Stimulated activated memory B cell treated with anti-CD40 and anti-IgM and Interleukin-4, amounts not matched to agents 10 μg/mL and 1 μg/mL and 100 μg/mL, for 72 hours (primary cell): Measurements from ENCODE around the gene FGFBP2.

Experiments used
- ATAC-seq: fragments of 150-1000 bp; cut with Tn5 transposase; 2 replicates; pipeline ENCODE4 v1.10.0; 2021
- H3K27ac Mint-ChIP-seq: one replicate; pipeline ENCODE4 v1.8.0; 2022; ENCODE audit warnings: mild to moderate bottlenecking, mixed read lengths
- H3K27me3 Mint-ChIP-seq: one replicate; pipeline ENCODE4 v1.8.0; 2022; ENCODE audit warnings: mixed read lengths
- H3K36me3 Mint-ChIP-seq: one replicate; pipeline ENCODE4 v1.8.0; 2022; ENCODE audit warnings: mixed read lengths
- H3K4me1 Mint-ChIP-seq: one replicate; pipeline ENCODE4 v1.8.0; 2022; ENCODE audit warnings: mixed read lengths
- H3K4me3 Mint-ChIP-seq: one replicate; pipeline ENCODE4 v1.8.0; 2022; ENCODE audit warnings: mild to moderate bottlenecking, moderate library complexity, mixed read lengths
- H3K9me3 Mint-ChIP-seq: one replicate; pipeline ENCODE4 v1.8.0; 2022; ENCODE audit warnings: mixed read lengths

Gene FGFBP2

DNA sequence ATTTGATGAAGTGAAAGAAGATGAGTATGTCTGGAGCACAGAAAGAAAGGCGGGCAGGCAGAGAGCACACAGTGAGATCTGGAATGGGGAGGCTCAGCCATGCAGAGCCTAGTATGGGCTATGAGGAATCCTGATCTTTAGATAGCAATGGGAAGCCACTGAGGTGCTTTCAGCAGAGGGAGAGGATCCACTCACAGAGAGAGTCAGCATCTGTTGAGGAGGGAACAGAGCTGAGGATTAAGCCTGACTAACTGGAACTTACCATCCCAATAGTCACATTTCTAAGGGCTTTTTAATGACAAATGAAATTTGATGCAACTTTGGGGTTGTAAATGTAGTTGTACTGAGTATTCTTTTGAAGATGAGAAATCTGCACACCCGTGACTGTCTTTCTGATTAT, 20.6 kb upstream of the FGFBP2 start:
- ATAC-seq, result no peak
- Mint-ChIP-seq H3K27me3 (peaks cover 15% of the 10 kb centered on the region), H3K36me3 (no peaks in the 10 kb centered on the region), H3K4me1 (no peaks in the 10 kb centered on the region), H3K9me3 (no peaks in the 10 kb centered on the region), H3K4me3 (no peak overlapping the region), H3K27ac (no peak overlapping the region)

DNA sequence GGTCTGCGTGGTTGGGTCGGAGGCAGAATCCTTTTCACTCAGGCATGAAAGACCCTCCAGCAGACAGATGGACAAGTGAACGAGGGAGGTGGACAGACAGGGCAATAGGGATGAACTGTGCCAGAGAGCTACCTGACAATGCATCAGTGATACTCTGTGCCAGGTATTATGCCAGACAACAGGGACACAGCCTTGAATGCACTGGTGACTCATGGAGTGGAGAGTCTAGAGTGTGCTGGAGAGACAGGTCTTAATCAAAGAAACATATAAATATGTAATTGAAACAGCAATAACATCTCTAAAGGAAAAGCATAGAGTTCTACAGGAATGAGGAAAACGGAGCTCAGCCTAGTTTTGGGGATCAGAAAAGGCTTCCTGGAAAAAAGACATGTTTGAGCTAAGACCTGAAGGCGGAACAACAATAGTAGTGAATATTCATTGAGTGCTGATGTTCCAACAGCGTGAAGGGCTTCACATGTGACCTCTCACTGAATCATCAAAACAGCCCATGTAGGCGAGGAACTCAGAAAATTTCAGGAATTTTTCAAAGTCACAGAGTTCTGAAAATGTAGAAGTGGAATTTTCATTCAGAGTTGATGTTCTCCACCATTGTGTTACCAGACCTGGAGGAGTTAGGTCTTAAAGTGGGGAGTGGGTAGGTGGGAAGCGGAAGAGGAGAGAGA, 20.0 kb upstream of the FGFBP2 start:
- H3K4me1 Mint-ChIP-seq, result no peaks in the 10 kb centered on the region
- H3K27ac Mint-ChIP-seq, result no peak overlapping the region
- no peaks in the 10 kb centered on the region for H3K36me3 Mint-ChIP-seq
- no peak for ATAC-seq
- H3K27me3 Mint-ChIP-seq, result peaks cover 20% of the 10 kb centered on the region
- no peak overlapping the region for H3K4me3 Mint-ChIP-seq
- no peaks in the 10 kb centered on the region for H3K9me3 Mint-ChIP-seq

DNA sequence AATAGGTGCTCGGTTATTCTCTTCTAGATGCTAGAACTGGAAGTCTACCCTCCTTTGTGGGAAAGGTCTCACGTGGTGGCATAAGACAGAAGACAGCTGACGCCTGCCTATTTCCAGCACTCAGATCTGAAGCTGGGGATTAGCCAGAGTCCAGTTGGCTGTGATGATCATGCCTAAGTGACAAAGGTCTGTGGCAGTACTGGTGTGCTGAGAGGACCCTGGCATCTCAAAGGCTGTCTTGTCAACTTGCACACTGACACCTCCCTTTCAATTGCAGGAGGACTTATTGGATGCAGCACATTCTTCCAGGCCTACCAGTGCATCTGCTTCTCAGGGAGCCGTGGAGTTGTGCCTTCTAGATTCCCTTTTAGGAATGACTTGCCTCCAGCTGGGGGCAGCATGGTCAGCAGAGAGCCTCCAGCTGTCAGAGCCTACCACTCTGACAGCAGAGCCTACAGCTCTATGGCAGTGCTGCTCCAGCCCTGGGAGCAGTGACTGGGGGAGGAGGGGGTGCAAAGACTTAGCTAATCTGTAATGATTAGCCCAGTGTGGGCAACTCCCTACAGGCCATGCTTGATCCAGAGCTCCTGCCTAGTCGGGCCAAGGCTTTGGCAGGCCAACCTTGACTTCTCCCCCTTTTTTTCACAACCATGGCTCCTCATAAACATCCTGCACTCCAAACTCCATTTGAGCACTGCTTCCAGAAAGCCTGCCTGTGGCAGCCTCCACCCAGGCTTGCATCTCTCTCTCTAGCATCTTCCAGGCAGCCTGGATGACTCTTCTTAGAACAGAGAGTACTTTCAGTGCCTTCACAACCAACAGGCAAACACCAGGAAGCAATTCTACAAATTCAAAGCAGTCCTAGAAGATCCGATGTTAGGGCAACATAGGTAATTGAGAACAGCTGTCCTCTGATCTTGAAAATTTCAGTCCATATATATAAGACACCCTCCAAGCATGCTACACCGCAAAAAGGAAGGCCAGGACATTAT, 13.8 kb upstream of the FGFBP2 start:
- no peaks in the 10 kb centered on the region for H3K4me1 Mint-ChIP-seq
- H3K9me3 Mint-ChIP-seq, result no peaks in the 10 kb centered on the region
- no peak overlapping the region for H3K27ac Mint-ChIP-seq
- ATAC-seq, result no peak
- H3K27me3 Mint-ChIP-seq, result peaks cover 28% of the 10 kb centered on the region
- no peaks in the 10 kb centered on the region for H3K36me3 Mint-ChIP-seq
- H3K4me3 Mint-ChIP-seq, result no peak overlapping the region

DNA sequence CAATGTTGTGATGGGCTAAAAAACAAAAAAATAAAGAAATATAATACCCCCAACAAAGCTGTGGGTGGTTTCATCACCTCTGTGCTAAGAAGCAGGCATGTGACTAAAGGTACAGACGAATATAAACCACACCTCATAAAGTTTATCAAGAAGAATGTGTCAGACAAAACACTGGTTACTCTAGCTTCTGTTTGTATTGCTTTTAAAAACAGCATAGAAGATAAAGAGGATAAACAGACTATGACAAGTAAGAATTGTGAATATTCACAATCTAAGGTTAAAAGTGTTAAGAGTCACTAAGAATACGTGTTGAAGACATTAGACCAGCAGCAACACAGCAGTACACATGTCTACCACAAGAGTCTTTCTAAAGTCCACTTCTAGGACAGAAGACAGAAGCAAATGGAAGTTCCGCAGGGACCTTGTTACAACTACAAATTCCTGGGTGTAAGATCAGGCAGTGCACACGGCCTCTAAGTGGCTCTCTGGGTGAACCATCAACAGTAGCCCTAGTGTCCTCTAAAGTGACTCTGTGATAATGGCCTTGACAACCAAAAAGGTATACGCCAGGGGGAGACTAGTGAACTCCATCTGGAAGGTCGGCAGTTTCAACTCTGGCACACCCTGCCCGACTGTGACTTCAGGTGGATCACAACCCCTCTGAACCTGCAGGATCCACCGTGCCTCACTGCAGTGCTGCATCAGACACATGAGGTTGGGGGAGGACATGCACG, 8.3 kb upstream of the FGFBP2 start:
- Mint-ChIP-seq H3K4me3 (no peak overlapping the region), H3K4me1 (no peaks in the 10 kb centered on the region), H3K27me3 (peaks cover 19% of the 10 kb centered on the region), H3K9me3 (peaks cover 3% of the 10 kb centered on the region), H3K36me3 (peaks cover 4% of the 10 kb centered on the region), H3K27ac (no peak overlapping the region)
- ATAC-seq, result peak; percentile 13

DNA sequence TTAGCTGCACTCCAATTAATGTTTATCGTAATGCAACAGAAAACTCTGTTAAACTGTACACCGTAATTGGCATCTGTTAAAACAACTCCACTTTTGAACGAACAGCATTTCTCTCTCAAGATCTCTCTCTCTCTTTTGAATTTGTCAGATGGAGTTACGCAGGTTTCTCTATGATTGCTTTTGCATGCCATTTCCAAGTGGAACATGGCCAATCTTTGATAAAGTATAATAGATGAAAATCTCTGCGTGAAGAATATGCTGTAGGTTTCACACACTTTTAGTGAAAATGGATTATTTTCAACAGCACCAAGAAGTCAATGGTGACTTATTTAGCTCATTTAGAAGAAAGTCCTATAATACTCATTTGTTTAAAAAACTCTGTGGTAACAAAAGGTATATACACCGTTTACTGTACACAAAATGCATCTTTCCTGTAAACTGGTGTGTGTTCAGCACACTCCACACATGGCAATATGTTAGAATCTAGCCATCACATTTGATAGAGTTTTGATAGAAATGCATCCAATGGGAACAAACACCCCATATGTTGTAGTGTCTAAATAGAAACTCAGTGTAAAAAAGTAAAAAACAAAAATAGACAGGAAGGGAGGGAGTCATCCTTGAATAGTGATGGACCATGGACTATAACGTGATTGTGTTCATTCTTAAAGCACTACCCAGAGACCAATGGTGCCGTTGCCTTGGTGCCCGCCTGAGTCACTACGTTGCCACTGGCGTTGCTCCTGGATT, 5.8 kb upstream of the FGFBP2 start:
- Mint-ChIP-seq H3K4me3 (no peak overlapping the region), H3K9me3 (peaks cover 7% of the 10 kb centered on the region), H3K27me3 (peaks cover 21% of the 10 kb centered on the region), H3K4me1 (no peaks in the 10 kb centered on the region), H3K36me3 (peaks cover 6% of the 10 kb centered on the region), H3K27ac (no peak overlapping the region)
- no peak for ATAC-seq

DNA sequence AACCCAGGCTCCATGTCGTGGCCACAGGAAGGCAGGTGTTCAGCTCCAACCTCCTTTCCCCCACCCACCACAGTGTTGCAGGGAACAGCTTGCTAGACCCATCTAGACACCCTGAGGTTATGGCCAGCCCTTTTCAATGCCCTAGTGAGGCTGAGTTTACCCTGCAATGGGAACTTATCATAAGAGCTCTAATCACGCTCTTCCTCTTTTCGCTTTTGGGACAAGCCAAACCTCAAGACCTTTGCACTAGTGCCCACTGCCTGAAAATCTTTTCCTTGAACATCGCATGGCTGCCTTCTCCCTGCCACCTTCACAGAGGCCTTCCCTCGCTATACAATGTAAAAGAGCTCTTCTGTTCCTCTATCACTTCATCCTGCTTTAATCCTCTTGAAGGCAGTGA, 2.4 kb upstream of the FGFBP2 start:
- no peak overlapping the region for H3K27ac Mint-ChIP-seq
- H3K4me3 Mint-ChIP-seq, result no peak overlapping the region

DNA sequence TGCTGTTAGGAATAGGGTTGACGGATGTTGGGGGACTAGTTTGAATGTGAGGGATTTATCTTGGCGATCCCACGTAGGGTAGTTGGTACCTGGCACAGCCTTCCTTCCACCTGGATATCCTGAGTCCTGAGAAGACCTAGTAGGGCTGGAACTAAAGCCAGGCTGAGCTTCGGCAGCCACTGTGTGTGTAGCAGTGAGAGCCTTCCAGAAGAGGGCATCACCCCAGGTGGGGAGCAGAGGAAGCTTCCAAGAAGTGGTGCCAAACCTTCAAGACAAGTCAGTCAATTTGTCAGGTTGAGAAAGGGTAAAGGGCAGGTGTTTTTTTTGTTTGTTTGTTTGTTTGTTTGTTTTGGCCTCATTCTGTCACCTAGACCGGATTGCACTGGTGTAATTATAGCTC, 1.2 kb upstream of the FGFBP2 start:
- H3K36me3 Mint-ChIP-seq, result peaks cover 6% of the 10 kb centered on the region
- peaks cover 31% of the 10 kb centered on the region for H3K27me3 Mint-ChIP-seq
- peaks cover 7% of the 10 kb centered on the region for H3K9me3 Mint-ChIP-seq
- ATAC-seq, result no peak
- H3K27ac Mint-ChIP-seq, result no peak overlapping the region
- H3K4me3 Mint-ChIP-seq, result no peak overlapping the region
- H3K4me1 Mint-ChIP-seq, result peaks cover 11% of the 10 kb centered on the region

More for the DNA sequence above, 2.4 kb upstream of the FGFBP2 start:
- peaks cover 7% of the 10 kb centered on the region for H3K9me3 Mint-ChIP-seq
- ATAC-seq, result no peak
- peaks cover 6% of the 10 kb centered on the region for H3K36me3 Mint-ChIP-seq
- H3K4me1 Mint-ChIP-seq, result peaks cover 11% of the 10 kb centered on the region
- peaks cover 26% of the 10 kb centered on the region for H3K27me3 Mint-ChIP-seq

DNA sequence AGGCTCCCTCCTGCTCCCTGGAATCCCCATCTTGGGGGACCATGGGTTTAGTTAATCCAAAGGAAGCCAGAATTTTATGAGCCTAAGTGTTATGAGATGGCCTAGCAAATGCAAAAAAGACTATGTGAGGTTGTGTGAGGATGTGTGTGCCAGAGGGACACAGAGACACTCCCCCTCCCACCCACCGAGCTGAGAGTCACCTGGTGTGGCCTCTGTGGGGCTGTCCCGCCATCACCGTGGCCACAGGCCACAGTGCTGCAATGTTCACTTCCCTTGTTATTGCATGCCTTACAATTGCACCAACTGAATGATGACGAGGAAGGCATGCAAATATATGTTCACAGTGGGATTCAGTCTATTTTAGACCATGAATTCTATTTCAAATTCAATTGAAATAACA, 601 bp upstream of the FGFBP2 start:
- peak; percentile 94 for ATAC-seq
- peak overlapping the region; percentile 29 for H3K4me3 Mint-ChIP-seq
- peaks cover 7% of the 10 kb centered on the region for H3K9me3 Mint-ChIP-seq
- H3K27me3 Mint-ChIP-seq, result peaks cover 31% of the 10 kb centered on the region
- H3K27ac Mint-ChIP-seq, result peak overlapping the region; percentile 33
- peaks cover 11% of the 10 kb centered on the region for H3K4me1 Mint-ChIP-seq
- peaks cover 6% of the 10 kb centered on the region for H3K36me3 Mint-ChIP-seq

DNA sequence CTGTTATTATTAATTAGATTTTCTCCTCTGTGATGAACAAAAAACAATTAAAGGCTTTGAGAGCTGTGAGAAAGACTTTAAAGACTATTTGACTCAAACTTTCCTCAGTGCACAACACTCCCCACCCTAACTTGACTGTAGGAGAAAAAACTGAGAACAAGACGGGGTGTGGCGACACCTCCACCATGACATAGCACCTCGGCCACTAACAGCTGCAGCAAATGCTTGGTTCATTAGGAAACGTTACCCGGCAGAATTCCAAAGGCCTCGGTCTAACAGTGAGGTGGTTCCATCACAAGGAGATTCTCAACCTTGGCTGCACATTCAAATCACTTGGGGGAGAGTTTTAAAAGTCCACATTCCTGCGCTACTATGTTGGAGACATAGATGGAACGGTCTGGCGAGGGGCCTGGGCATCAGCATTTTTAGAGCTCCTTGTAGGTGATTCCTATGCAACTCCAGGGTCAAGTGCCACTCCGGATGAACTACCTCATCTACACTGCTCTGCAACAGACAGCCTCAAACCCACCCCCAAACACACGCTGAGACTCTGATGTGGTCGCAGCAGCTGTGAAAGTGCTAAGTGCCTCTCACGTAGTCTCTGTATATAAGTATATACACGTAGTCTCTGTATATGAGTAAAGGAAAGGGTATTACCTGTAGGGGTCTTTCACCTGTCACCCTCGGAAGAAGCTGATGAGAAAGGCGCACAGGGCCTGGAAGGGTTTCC, 1.0 kb downstream of the FGFBP2 start:
- H3K36me3 Mint-ChIP-seq, result peaks cover 6% of the 10 kb centered on the region
- peaks cover 7% of the 10 kb centered on the region for H3K9me3 Mint-ChIP-seq
- H3K4me3 Mint-ChIP-seq, result no peak overlapping the region
- ATAC-seq, result no peak
- peaks cover 11% of the 10 kb centered on the region for H3K4me1 Mint-ChIP-seq
- no peak overlapping the region for H3K27ac Mint-ChIP-seq
- H3K27me3 Mint-ChIP-seq, result peaks cover 28% of the 10 kb centered on the region

DNA sequence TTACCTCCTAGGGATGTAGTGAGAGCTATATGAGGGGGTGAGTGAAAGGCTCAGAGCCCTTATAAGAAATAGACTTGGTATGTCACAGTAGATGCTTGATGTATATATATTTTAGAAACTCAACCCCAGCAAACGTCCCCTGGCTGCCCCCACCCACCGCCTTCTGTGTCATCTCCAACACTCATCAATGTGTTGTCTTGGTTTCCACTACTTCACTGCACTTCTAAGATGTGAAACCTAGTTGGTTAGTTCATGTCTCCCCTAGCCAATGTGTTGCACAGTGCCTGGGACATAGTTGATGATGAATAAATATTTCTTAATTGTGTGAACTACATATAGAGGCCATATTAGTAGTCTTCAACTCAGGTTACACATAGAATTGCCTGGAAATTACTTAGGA, 4.4 kb downstream of the FGFBP2 start:
- Mint-ChIP-seq H3K27me3 (peaks cover 12% of the 10 kb centered on the region), H3K4me1 (peaks cover 18% of the 10 kb centered on the region), H3K4me3 (no peak overlapping the region), H3K27ac (no peak overlapping the region), H3K36me3 (peaks cover 7% of the 10 kb centered on the region), H3K9me3 (peaks cover 6% of the 10 kb centered on the region)
- ATAC-seq, result no peak

DNA sequence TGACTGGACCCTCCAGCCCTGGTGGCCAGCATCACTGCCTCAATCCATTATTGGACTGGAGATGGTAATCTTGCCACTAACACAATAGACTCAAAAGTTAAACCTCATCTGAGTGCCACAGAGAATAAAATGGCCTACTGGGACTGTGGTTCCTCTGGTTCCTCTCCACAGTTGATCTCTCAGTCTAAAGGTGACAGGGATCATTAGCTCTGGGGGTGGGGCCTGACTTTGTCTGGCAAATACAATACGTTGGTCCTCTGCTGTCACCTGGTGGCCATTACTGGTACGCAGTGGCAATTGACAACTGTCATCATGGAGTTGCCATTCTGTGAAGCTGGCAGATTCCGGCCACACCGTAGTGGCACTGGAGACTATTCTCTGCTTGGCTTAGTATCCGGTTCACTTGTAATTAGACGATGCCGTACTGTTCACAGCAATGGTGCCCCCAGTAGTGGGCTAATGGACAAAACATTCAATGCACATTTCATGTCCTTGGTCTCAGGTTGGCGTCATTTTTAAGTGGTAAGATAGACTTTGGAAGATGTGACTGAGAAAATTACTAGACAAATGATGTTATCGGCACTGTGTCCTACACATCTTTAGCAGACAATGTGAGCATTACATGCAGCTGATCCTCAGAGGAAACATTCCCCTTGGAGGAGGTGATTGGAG, 6.7 kb downstream of the FGFBP2 start:
- H3K4me3 Mint-ChIP-seq, result no peak overlapping the region
- peaks cover 12% of the 10 kb centered on the region for H3K27me3 Mint-ChIP-seq
- H3K4me1 Mint-ChIP-seq, result peaks cover 14% of the 10 kb centered on the region
- peaks cover 7% of the 10 kb centered on the region for H3K36me3 Mint-ChIP-seq
- ATAC-seq, result peak; percentile 90
- H3K9me3 Mint-ChIP-seq, result peaks cover 6% of the 10 kb centered on the region
- no peak overlapping the region for H3K27ac Mint-ChIP-seq

DNA sequence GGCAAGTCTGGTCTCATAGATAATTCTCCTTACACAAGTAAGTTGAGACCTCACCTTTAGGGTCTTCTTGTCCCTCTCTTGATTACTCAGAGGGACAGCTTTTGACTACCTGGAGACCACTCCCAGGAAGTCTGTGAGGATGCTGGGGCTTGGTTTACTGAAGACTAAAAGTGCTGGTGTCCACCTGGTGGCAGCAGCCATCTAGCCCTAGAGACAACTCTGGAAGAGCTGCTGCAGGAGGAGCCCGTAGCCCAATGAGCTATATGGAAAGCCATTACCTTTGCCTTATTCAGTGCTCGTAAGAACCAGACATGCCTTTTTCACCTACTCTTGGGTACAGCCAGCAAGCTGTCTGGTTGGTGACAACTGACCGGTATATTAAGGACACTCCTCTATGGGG, 7.3 kb downstream of the FGFBP2 start:
- no peak overlapping the region for H3K27ac Mint-ChIP-seq
- H3K27me3 Mint-ChIP-seq, result peaks cover 8% of the 10 kb centered on the region
- H3K4me3 Mint-ChIP-seq, result no peak overlapping the region
- peaks cover 6% of the 10 kb centered on the region for H3K9me3 Mint-ChIP-seq
- no peak for ATAC-seq
- peaks cover 14% of the 10 kb centered on the region for H3K4me1 Mint-ChIP-seq
- H3K36me3 Mint-ChIP-seq, result peaks cover 7% of the 10 kb centered on the region

DNA sequence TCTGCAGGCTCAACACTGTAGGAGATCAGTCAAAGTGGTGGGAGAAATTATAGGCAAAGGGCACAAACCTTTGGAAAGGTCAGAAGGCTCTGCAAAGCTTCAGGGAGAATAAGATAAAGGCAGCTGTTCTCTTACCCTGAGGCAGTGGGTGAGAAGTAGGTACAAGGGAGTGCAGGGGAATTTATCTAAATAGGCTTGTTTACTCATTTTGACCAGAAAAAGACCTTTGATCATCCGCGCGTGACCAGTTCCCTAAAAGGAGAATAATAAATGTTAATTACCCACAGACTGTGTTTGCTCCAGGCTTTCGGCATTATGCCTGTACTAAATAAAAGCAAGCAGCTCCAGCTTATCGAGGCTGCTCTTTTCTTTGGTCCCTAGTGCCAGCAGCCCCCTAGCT, 9.3 kb downstream of the FGFBP2 start:
- H3K36me3 Mint-ChIP-seq, result peaks cover 7% of the 10 kb centered on the region
- peaks cover 14% of the 10 kb centered on the region for H3K4me1 Mint-ChIP-seq
- H3K9me3 Mint-ChIP-seq, result peaks cover 6% of the 10 kb centered on the region
- no peaks in the 10 kb centered on the region for H3K27me3 Mint-ChIP-seq
- no peak overlapping the region for H3K4me3 Mint-ChIP-seq
- H3K27ac Mint-ChIP-seq, result no peak overlapping the region
- ATAC-seq, result no peak

DNA sequence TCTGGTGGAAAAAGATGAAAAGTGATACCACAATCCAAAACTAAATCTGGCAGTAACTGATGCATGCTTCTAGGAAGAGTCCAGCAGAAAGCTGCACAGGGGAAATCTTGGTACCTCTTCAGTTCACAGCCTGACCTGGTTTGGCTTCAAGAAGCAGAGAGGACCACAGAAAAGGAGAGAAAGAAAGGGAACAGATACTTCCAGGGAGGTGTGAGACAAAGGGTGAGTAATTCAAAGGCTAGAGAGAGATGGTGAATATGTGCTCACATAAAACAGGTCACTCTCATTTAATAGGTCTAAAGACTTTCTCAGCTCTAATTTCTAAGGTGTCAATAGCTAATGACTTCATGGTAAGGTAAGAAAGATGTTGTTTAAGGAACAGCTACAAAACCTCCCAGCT, 11.2 kb downstream of the FGFBP2 start:
- Mint-ChIP-seq H3K9me3 (peaks cover 6% of the 10 kb centered on the region), H3K4me1 (peaks cover 14% of the 10 kb centered on the region), H3K27me3 (no peaks in the 10 kb centered on the region), H3K4me3 (no peak overlapping the region), H3K27ac (no peak overlapping the region), H3K36me3 (peaks cover 7% of the 10 kb centered on the region)
- peak; percentile 40 for ATAC-seq
